HS-5 (cell line): ENCODE results near the gene ADGRB2.

Experiments
- DNase-seq: peaks from one replicate; pipeline ENCODE4 v3.0.0-alpha.2; 2012; ENCODE audit warnings: low read depth

Gene ADGRB2

GRCh38 chr1:31697369-31697984, 66.7 kb downstream of the ADGRB2 start:
- DNase-seq = no peak

DNA sequence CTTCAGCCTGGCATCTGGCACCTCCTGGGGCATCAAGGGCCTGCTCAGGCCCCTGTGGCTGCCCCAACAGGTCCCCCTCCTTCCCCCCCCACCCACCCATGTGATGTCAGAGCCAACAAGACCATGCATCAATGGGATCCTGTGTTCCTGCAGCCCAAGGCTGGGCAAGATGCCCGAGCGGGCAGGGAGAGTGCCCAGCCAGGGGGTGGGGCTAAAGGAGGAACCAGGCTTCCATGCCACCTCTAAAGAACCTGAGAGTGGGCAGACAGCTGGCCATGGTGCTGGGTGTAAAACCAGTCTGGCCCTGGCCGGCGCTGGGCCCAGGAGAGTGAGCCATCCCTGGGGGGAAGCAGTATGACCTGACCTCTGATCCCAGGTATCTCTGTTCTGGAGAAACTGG, 67.9 kb downstream of the ADGRB2 start:
- DNase-seq = no peak

GRCh38 chr1:31695327-31695726, 68.8 kb downstream of the ADGRB2 start:
- DNase-seq = no peak

DNA sequence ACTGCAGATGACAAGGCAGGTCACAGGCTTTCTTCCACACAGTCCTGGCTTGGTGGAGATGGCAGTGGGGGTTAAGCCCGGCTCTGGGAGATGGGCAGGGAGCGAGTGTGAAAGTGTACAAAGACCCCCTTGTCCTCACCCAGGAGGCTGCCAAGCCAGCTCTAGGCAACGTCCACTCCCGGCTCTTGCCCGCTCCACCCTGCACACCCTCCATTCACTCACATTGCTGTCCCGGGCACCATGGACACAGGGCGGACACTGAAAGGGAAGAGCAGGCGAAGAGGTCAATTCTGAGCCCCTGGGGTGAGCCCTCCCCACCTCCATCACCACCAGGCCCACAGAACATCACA, 69.2 kb downstream of the ADGRB2 start:
- DNase-seq = no peak

GRCh38 chr1:31694069-31694963, 69.8 kb downstream of the ADGRB2 start:
- DNase-seq = no peak

GRCh38 chr1:31693231-31693630, 70.9 kb downstream of the ADGRB2 start:
- no peak for DNase-seq

GRCh38 chr1:31691951-31692350, 72.2 kb downstream of the ADGRB2 start:
- no peak for DNase-seq

DNA sequence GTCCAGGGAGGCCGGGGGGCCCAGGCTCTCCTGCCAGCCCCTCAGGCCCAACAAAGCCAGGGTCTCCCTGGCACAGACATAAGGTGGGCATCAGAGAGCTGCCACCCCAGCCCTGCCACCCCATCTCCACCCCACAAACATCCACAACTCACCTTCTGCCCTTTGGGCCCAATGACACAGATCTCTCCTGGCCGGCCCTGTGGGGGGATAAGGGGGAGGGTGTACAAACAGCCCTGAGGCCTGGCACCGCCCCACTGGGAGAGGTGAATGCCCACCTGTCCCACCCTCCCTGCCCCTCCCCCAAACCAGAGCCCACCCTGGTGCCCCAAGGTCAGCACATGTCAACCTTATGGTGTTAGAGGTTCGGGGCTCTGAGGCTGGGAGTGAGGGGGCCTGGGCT, 72.7 kb downstream of the ADGRB2 start:
- no peak for DNase-seq

DNA sequence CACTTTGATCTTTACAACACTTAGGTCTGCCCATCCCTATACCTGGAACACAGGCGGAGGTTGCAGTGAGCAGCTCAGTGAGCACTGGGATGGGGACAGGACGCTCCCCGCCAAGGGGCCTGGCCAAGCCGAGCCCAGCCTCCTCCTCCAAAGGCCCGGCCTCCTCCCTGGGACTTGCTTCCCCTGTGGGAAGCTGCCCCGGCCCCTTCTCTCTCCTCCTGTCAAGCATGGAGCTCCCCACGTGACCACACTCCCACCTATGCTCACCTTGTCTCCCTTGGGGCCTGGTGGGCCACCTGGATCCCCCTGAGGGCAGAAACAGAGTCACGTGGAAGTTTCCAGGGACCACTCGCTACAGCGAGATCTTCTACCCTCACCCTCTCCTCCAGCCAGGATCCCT, 73.2 kb downstream of the ADGRB2 start:
- no peak for DNase-seq

DNA sequence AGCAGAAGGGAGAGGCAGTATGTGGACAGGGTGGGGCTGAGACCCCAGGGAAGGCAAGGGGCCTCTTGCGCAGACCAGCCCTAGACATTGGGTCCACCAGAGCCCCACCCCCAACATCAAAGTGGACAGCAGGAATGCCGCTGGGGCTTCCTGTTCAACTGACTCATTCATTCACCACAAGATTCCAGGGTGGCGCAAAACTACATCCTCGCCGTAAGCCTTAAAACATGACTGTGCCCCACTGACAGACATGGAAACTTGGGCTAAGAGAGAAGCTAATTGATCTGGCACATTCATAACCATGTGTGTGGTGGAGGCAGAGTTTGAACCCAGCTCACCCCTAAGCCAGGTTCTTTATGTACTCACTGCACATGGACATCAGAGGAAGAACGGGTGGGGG, 74.3 kb downstream of the ADGRB2 start:
- DNase-seq = peak; percentile 94

DNA sequence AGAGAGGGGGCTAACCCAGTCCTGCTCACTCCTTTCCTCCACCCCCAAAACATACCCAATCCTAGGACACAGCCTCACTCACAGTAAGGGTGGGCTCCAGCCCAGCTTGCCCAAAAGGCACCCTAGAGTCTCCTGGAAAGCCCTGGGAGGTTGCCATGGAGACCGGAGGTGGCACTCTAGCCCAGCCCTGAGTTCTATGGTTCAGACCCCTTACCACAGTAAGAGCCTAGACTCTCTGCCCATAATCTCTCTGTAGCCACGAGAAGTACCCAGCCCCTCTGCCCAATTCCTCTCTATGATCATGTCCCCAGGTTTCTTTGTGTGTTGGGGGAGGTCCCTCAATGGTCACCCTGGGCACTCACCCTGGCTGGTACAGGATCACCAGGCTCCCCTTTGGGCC, 74.8 kb downstream of the ADGRB2 start:
- no peak for DNase-seq

GRCh38 chr1:31688233-31688918, 75.8 kb downstream of the ADGRB2 start:
- DNase-seq = no peak

GRCh38 chr1:31687601-31688000, 76.5 kb downstream of the ADGRB2 start:
- DNase-seq = no peak

DNA sequence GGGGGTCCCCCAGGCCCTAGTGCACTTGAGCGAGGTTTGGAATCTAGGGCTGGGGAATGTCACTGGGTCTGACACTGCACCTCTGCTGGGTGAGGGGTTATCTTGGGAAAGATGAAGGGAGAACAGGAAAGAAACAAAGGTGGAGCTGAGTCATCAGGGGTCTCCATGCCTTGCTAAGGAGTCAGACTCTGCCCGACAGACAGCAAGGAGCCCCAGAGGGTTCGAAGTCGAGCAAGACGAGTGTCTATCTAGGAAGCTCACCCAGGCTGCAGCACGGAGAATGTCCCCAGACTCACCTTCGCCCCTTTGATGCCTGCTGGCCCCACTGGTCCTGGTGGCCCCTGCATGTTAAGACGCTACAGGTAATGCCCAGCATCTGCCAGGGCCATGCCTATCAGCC, 78.3 kb downstream of the ADGRB2 start:
- no peak for DNase-seq

DNA sequence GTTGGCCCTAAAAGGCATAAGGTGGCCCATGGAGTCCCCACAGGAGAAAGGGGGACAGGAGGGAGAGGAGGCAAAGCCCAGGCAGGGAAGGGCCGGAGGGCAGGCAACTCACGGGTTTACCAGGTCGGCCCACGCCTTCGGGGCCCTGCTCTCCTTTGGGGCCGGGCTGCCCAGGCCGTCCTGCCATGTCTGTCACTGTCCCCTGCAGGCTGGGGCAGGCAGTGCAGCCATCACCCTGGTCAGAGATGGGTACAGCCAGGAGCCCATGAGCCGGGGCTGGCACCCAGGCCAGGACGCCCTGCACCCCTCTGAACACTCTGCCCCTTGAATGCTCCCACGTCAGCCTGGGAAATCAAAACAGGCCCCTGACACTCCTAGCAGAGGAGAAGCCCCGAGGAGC, 80.1 kb downstream of the ADGRB2 start:
- DNase-seq = no peak

DNA sequence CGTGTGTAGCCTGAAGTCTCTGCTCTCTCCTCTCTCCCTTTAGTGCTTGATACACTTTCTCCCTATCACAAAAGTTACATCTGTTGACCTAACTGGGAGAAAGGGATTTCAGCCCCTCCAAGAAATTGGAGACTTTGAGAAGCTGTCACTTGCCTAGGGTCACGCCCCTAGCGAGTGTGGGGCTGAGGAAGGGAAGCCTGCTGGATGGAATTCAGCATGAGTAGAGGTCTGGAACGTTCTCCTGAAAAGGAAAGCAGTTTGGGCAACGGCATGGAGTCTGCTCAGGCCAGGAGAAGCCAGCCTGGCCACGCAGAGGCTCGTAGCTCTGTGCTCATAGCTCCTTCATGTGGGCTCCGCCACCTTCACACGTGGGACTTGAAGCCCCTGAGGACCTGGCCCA, 82.7 kb downstream of the ADGRB2 start:
- DNase-seq = no peak

DNA sequence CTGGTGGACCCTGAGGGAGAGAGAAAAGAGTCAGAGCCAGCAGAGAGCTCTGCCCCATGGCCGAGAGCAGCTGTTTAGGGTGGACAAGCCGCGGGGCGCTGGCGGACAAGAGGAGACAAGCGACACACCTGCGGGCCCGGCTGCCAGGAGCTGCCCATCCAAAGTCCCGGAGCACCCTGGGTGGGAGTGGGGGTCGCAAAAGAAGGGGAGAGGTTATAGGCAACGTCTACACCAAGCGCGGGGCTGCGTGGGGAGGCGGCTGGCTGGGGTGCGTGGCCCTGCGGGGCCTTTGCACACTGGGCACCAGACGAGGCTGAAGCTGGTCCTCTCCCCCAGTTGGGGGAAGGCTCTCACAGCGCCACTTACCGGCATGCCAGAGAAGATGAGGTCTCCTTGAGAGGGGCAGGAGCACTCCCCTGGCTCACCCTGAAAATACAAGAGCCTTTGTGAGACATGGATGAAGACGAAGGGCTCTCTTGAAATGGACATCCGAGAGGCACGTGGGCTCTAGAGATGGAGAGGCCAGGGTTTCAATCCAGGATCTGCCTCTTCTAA, 84.4 kb downstream of the ADGRB2 start:
- no peak for DNase-seq

DNA sequence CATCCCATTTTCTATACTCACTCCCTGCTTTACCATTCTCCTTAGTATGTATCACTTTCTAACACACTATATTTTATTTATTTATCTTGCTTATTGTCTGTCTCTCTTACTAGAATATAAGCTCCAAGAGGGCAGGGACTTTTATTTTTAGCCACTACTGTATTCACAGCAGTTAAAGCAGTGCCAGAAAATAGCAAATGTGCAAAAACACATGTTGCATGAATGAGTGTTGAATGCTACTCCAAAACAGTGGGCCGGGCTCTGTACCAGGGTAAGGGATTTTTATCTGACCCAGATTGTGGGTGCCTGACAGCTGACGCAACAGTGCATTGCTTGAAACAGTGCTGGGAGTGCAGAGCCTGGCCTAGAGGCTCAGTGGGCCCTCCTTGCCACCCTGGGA, 85.0 kb downstream of the ADGRB2 start:
- DNase-seq = no peak

DNA sequence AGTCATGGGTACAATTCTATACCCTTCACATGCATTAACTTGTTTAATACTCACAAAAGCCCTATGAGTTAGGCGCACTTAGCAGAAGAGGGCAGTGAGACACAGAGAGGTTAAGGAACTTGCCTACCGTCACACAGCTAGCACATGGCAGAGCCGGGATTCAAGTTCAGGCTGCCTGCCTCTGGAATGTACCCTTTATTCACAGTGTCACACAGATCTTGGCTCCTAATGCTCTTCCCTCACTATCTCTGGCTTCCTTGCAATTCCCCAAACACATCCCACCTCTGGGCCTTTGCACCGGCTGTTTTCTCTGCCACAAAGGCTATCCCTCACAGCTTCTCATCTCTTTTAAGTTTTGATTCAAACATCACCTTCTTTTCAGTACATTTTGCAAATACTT, 85.5 kb downstream of the ADGRB2 start:
- no peak for DNase-seq

DNA sequence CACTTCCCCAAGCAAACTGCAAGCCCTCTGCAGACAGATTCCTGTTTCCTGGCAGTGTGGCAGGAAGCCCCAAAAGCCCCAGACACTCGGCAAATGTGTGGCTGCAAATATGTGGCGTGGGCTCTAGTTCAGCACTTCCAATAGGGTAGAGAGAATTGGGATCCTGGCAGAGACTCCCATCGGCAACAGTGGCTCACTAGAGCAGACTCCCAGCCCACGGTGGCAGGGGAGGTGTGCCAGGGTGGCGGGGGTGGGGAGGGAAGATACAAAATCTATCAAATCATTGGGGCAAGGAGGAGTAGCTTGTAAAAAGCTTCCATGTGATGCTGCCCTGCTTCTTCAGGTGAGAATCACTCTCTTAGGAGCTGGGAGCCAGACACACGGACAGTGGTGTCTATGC, 86.2 kb downstream of the ADGRB2 start:
- no peak for DNase-seq

GRCh38 chr1:31677401-31677800, 86.7 kb downstream of the ADGRB2 start:
- DNase-seq = no peak
